ENCODE results near the gene GMEB1. TPM values are rescaled to one million over a fixed set of nuclear protein-coding genes. Genes with fewer than 3 reads are reported as not detected.

Gene GMEB1
- total RNA-seq, 4 donors from 2014 or later: 11.6 to 17.4 (median 14.5) TPM

GRCh38 chr1:28751315-28752060, 82.9 kb downstream of the GMEB1 start:
- peaks cover 14% of the 10 kb centered on the region for H3K36me3 ChIP-seq
- H3K9me3 ChIP-seq: no peaks in the 10 kb centered on the region
- no peaks in the 10 kb centered on the region for H3K27me3 ChIP-seq
- no peak for DNase-seq (ENCODE audit: low spot score in 2 of 2)
- no peak overlapping the region for H3K4me3 ChIP-seq
- no peak overlapping the region for H3K27ac ChIP-seq
- peaks cover 75% of the 10 kb centered on the region for H3K4me1 ChIP-seq
- TF ChIP-seq CTCF (IDR thresholded peaks at IDR 0.05) (no peak), POLR2AphosphoS5 (IDR thresholded peaks at IDR 0.05) (no peak), EP300 (IDR thresholded peaks at IDR 0.05) (no peak), POLR2A (IDR thresholded peaks at IDR 0.05) (no peak)
- 9% methylated on average over 2 of the region's 2 CpGs for WGBS

GRCh38 chr1:28755701-28756100, 87.1 kb downstream of the GMEB1 start:
- 73% methylated on average over 1 of the region's 1 CpG for WGBS
- Histone ChIP-seq H3K27ac (no peak overlapping the region), H3K9me3 (no peaks in the 10 kb centered on the region), H3K36me3 (peaks cover 27% of the 10 kb centered on the region), H3K4me1 (peaks cover 57% of the 10 kb centered on the region), H3K4me3 (no peak overlapping the region), H3K27me3 (no peaks in the 10 kb centered on the region)
- DNase-seq (ENCODE audit: low spot score in 2 of 2): no peak
- no peak for TF ChIP-seq CTCF (IDR thresholded peaks at IDR 0.05)
- no peak for TF ChIP-seq EP300 (IDR thresholded peaks at IDR 0.05)
- TF ChIP-seq POLR2AphosphoS5 (IDR thresholded peaks at IDR 0.05): no peak
- no peak for TF ChIP-seq POLR2A (IDR thresholded peaks at IDR 0.05)

GRCh38 chr1:28756846-28757245, 88.3 kb downstream of the GMEB1 start:
- no peaks in the 10 kb centered on the region for H3K9me3 ChIP-seq
- no peaks in the 10 kb centered on the region for H3K27me3 ChIP-seq
- DNase-seq (ENCODE audit: low spot score in 2 of 2): no peak
- no peak overlapping the region for H3K27ac ChIP-seq
- H3K36me3 ChIP-seq: peaks cover 33% of the 10 kb centered on the region
- TF ChIP-seq POLR2A (IDR thresholded peaks at IDR 0.05) (no peak), EP300 (IDR thresholded peaks at IDR 0.05) (no peak), CTCF (IDR thresholded peaks at IDR 0.05) (no peak), POLR2AphosphoS5 (IDR thresholded peaks at IDR 0.05) (no peak)
- 46% methylated on average over 5 of the region's 5 CpGs for WGBS
- peaks cover 46% of the 10 kb centered on the region for H3K4me1 ChIP-seq
- H3K4me3 ChIP-seq: no peak overlapping the region

GRCh38 chr1:28758420-28758819, 89.8 kb downstream of the GMEB1 start:
- H3K36me3 ChIP-seq: peaks cover 29% of the 10 kb centered on the region
- no peak overlapping the region for H3K4me3 ChIP-seq
- H3K27ac ChIP-seq: no peak overlapping the region
- no peaks in the 10 kb centered on the region for H3K9me3 ChIP-seq
- no peak for TF ChIP-seq CTCF (IDR thresholded peaks at IDR 0.05)
- no peak for TF ChIP-seq POLR2AphosphoS5 (IDR thresholded peaks at IDR 0.05)
- no peak for TF ChIP-seq EP300 (IDR thresholded peaks at IDR 0.05)
- no peak for TF ChIP-seq POLR2A (IDR thresholded peaks at IDR 0.05)
- no peak for DNase-seq (ENCODE audit: low spot score in 2 of 2)
- H3K27me3 ChIP-seq: no peaks in the 10 kb centered on the region
- H3K4me1 ChIP-seq: peaks cover 54% of the 10 kb centered on the region
- WGBS: 84% methylated on average over 4 of the region's 4 CpGs

GRCh38 chr1:28759257-28759656, 90.7 kb downstream of the GMEB1 start:
- peaks cover 24% of the 10 kb centered on the region for H3K36me3 ChIP-seq
- no peak for TF ChIP-seq POLR2AphosphoS5 (IDR thresholded peaks at IDR 0.05)
- no peak for TF ChIP-seq EP300 (IDR thresholded peaks at IDR 0.05)
- TF ChIP-seq CTCF (IDR thresholded peaks at IDR 0.05): no peak
- TF ChIP-seq POLR2A (IDR thresholded peaks at IDR 0.05): no peak
- no peak for DNase-seq (ENCODE audit: low spot score in 2 of 2)
- 96% methylated on average over 3 of the region's 3 CpGs for WGBS
- no peak overlapping the region for H3K4me3 ChIP-seq
- no peak overlapping the region for H3K27ac ChIP-seq
- peaks cover 46% of the 10 kb centered on the region for H3K4me1 ChIP-seq
- no peaks in the 10 kb centered on the region for H3K9me3 ChIP-seq
- H3K27me3 ChIP-seq: no peaks in the 10 kb centered on the region
